Stimulated activated CD4-positive, alpha-beta T cell treated with anti-CD3 and anti-CD28 coated beads, Interleukin-4, amount 100 ng/mL, for 1 hour (primary cell): ENCODE measurements around the gene CES4A.
"Not testable (repeated sequence)": the region's sequence is repeated elsewhere in the genome, so short reads cannot be mapped to it uniquely, and the experiment has no call there.

Source experiments
- DNase-seq: peaks from one replicate; pipeline ENCODE4 v3.0.0-alpha.2; 2020

CES4A gene

DNA sequence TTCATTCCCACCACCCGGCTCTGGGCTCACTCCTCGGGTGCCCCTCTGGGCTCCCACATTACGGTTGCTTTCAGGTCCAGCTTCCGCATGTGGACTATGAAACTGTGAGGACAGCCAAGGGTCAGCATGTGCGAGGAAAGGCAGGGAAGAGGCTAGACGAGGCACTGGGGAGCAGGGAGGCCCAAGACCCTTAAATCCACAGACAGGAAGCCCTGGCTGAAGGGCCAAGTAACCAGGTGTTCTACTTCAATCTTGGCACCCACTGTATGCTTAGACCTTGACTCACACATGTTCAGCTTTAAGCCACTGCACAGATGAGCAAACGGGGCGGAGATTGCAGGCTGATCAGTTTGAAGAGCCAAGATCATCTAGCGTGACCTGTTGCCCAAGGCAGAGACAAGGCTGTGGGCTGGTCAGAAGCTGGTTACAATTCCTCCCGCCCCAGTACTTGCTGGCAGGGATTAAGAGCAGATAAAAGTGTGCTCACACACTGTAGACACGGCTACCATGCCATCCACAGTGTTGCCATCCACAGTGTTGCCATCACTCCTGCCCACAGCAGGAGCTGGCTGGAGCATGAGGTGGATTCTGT lies at the start of gene CES4A:
TSS of gene CES4A (plus strand) at position 393 of the 592 bp plus-strand sequence. CDS start at position 577, 184 bp downstream.
- DNase-seq, result no peak

DNA sequence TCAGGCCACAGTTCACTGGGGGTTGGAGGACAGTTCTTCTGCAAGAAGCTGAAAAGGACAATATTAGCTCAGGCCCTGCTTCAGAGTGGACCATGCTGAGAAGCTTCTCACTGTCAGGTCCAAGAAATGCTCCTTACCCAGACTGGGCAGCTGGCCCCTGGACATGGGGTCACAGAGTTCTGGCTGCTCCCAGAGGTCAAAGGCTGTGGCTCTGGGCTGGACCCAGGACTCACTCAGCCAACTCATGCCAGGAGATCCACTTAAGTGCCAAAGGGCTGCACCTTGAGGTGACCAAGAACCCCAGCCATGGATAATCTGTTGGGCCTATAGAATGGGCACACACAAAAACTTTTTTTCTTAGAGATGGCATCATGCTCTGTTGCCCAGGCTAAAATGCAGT lies 49.0 kb upstream of the CES4A start:
- no peak for DNase-seq

DNA sequence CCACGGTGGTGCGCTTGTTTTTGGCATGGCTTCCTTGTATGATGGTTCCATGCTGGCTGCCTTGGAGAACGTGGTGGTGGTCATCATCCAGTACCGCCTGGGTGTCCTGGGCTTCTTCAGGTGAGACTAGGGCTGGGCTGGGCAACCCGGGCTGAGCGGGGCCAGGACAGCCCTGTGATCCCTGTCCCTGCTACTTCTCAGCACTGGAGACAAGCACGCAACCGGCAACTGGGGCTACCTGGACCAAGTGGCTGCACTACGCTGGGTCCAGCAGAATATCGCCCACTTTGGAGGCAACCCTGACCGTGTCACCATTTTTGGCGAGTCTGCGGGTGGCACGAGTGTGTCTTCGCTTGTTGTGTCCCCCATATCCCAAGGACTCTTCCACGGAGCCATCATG lies 48.2 kb upstream of the CES4A start:
- no peak for DNase-seq

DNA sequence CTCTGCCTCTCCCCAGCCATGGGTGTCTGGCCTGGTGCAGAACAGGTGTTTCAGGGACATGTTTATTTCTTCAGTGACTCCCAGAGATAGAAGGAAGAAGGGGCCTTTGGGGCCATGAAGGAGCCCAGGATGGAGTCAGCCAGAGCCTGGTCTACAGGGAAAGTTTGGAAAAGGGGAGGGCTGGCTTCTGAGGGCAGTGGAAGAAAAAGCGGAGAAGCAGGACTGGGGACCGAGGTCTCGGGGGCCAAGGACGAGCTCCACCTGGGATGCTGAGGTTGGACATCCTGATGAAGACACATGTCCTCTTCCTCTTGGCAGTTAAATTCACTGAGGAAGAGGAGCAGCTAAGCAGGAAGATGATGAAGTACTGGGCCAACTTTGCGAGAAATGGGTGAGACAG lies 45.4 kb upstream of the CES4A start:
- DNase-seq, result no peak

DNA sequence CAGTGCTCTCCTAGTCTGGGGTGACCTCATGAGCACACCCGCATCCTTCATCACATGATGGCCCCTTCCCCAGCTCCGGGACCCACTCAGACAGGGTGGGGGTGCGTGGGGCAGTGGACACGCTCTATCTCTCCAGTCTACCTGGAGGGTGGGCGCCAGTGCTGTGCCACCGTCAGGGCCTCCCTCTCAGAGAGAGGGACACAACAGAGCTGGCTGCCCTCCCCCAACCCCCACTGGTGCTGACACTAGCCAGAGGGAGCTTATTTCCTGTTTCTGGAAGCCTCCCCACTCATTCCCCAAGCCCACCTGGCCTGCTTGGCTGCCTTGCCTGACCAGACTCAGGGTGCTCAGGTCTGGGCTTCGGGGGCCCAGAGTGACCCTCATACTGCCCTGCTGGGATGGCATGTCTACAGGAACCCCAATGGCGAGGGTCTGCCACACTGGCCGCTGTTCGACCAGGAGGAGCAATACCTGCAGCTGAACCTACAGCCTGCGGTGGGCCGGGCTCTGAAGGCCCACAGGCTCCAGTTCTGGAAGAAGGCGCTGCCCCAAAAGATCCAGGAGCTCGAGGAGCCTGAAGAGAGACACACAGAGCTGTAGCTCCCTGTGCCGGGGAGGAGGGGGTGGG lies 44.8 kb upstream of the CES4A start:
- no peak for DNase-seq

DNA sequence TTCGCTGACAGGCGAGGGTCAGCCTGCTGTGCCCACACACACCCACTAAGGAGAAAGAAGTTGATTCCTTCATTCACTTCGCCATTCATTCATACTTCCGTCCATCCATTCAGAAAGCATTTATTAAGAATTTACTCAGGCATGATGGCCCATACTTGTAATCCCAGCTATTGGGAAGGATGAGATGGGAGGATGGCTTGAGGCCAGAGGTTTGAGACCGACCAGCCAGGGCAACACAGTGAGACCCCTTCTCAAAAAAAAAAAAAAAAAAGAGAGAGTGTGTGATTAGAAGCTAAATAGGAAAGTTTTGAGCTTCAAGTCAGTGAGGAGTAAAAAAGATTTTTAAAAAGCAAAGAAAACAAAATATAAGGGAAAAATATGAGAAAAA lies 44.3 kb upstream of the CES4A start:
- no peak for DNase-seq

GRCh38 chr16:66944971-66945370 lies 43.4 kb upstream of the CES4A start:
- DNase-seq, result not testable (repeated sequence)

GRCh38 chr16:66945939-66946338 lies 42.5 kb upstream of the CES4A start:
- DNase-seq, result no peak

- DNase-seq, result no peak
Observed at GRCh38 chr16:66946541-66946940, 41.8 kb upstream of the CES4A start.

- DNase-seq, result no peak
Observed at GRCh38 chr16:66946974-66947301, 41.5 kb upstream of the CES4A start.

GRCh38 chr16:66947302-66948065 lies 40.9 kb upstream of the CES4A start:
- DNase-seq, result peak; percentile 82

GRCh38 chr16:66948134-66948836 lies 40.1 kb upstream of the CES4A start:
- no peak for DNase-seq

DNA sequence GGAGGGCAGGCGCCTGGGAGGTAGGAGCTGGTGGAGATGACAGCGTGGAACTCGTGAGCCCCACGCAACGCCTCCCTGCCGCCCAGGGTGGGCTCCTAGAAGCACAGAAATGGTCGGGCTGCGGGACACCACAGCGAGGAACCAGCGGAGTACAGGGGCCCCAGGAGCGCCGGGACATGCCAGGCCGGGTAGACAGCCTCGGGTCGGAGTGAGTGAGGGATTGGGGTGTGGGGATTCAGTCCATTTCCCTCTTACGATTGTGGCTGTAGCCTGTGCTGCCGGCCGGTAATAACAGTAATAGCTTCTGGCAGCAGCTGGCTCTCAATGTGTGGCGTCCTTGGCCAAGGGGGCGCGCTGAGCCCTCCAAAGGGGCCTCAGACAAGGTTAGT lies 39.6 kb upstream of the CES4A start:
- DNase-seq, result no peak

GRCh38 chr16:66949472-66949871 lies 38.9 kb upstream of the CES4A start:
- no peak for DNase-seq

GRCh38 chr16:66950437-66950836 lies 38.0 kb upstream of the CES4A start:
- no peak for DNase-seq

- no peak for DNase-seq
Observed at GRCh38 chr16:66950971-66951790, 37.2 kb upstream of the CES4A start.

DNA sequence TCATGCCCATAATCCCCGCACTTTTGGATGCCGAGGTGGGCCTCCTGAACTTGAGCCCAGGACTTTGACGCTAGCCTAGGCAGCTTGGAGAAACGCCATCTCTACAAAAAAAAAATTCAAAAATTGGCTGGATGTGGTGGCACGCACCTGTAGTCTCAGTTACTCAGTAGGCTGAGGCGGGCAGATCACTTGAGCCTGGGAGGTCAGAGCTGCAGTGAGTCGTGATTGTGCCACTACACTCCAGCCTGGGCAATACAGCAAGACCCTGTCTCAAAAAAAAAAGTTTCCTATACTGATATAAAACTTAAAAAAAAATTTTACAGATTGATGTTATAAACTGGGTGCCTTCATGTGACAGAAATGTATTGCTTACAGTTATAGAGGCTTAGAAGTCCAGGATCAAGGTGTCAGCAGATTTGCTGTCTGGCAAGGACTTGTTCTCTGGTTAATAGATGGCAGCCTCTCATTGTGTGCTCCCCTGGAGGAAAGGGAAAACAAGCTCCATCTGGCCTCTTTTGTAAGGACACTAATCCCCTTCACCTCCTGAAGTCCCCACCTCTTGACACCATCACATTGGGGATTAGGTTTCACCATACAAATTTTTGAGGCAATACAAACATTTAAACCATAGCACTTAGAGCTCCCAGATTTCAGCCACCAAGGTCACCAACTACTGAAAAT lies 35.8 kb upstream of the CES4A start:
- no peak for DNase-seq

DNA sequence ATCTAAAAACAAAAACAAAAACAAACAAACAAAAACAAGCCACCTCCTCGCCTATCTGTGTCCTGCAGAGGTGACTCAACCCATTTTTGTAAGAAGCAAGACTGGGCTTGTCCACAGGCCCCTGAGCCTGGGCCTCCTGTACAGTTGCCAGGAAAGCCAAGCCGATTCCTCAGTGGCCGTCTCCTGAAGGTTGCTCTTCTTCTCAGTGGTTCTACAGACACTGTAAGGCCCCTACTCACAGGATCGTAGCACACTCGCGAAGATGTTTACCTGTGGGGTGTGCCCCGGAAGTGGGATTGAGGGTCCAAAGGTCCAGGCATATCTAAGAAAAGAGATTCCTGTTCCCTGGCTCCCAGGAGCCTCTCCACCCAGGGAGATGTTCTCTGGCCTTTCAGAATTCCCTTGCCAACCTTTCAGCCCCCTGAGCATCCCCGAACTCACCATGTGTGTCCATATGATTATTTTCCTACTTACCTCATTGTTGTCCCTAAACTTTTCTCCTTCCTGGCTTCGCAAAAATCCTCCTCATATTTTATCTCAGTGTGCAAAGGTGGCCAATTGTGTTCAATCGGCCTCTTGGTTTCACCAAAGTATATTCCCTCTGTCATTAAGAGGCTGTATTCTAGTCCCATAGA lies 34.8 kb upstream of the CES4A start:
- no peak for DNase-seq

GRCh38 chr16:66954097-66954659 lies 34.2 kb upstream of the CES4A start:
- DNase-seq, result peak; percentile 79

DNA sequence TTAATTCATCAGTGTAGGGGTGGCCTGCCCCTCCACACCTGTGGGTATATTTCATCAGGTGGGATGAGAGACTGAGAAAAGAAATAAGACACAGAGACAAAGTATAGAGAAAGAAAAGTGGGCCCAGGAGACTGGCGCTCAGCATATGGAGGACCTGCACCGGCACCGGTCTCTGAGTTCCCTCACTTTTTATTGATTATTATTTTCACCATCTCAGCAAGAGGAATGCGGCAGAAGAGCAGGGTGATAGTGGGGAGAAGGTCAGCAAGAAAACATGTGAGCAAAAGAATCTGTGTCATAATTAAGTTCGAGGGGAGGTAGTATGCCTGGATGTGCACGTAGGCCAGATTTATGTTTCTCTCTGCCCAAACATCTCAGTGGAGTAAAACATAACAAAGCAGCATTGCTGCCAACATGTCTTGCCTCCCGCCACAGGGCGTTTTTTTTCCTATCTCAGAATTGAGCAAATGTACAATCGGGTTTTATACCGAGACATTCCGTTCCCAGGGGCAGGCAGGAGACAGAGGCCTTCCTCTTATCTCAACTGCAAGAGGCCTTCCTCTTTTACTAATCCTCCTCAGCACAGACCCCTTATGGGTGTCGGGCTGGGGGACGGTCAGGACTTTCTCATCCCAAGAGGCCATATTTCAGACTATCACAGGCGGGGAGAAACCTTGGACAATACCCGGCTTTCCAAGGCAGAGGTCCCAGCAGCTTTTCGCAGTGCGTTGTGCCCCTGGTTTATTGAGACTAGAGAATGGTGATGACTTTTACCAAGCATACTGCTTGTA lies 32.8 kb upstream of the CES4A start:
- not testable (repeated sequence) for DNase-seq

GRCh38 chr16:66956154-66956457 lies 32.3 kb upstream of the CES4A start:
- not testable (repeated sequence) for DNase-seq
